Measurements from ENCODE around the gene ZNF407. TPM values are rescaled to one million over a fixed set of nuclear protein-coding genes. Genes with fewer than 3 reads are reported as not detected.
"Not testable (repeated sequence)": the region's sequence is repeated elsewhere in the genome, so short reads cannot be mapped to it uniquely, and the experiment has no call there.

The ZNF407 gene
- total RNA-seq, 1 donor from 2014 or later = 7.0 TPM

DNA sequence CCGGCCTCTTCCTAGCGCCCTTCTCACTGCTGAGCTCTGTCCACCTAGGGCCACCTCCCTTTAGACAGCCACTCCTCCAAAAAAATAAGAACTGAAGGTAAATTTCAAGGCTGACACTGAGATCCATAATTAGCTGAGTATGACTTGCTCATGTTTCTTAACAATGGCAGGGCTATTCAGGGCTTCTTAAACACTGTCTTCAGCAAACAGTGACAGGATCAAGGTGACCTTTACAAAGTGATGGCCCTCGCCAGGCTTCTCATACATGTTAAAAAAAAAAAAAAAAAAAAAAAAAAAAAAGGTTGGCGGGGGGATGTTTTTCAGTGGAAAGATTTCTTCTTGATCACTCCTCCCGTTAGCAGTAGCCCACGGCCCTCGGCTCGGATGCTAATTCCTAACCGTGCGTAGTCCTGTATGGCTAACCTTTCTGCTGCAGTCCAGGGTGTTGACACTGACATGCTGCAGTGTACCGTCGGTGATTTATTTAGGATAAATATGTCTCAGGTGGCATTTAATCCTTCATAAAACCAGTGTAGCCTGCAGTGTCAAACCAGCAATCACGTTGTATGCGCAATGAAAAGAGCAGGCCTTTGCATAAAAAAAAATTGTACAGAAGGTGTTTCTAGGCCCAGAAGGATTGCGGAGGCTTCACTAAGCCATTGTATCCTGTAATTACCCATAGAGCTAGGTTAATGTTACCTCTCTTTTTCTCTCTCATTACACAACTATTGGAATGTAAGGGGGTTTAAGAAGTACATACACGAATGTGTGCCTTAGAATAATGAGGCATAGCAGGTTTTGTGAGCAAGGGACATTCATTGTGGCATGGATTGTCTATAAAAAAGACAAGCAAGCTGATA, 468.6 kb downstream of the ZNF407 start:
- DNase-seq (ENCODE audit: low read depth) = no peak

DNA sequence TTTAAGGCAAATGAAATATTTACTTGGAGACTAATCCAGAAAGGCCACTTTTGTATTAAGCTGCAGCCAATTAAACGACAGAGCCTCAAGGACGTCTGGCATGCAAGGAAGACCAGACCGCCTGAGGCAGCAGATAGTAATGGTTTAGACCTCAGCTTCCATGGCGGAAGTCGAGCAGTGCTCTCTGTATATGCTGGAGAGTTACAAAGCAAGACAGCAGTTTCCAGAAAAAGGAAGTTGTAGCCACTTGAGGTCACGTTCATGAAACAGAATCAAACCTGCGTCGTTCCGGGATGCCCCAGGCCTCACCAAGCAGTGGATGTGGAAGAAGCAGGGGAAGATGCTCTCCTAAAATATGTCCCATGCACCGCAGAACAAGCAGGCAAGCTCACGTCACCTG, 469.3 kb downstream of the ZNF407 start:
- no peak for DNase-seq (ENCODE audit: low read depth)

DNA sequence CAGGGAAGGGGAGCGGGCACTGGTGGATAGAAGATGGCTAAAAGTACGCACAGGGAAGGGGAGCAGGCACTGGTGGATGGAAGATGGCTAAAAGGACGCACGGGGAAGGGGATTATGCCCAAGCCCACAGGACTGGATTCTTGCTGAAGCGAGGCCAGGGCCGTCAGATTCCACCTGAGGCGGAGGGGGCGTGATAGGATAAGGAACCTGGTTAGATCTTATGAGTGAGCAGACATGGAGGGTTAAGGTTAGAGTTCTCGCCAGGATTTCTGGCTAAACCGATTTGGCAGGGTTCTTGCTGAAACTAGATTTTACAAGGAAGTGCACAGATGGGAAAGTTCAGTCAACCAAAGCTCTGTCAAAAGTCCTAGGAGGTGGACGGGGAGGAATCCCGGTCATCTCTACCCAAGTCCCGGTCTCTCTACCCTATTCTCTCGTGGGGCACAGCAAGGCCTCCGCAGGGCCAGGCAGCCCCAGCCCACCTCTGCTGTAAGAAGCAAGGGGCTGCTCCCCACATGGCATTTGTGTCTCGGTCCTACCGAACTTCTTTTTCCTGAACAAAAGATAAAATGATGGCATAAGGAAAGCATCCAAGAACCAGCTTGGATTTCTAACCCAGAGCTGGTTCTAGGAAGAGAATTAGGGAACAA, 470.5 kb downstream of the ZNF407 start:
- DNase-seq (ENCODE audit: low read depth) = no peak

DNA sequence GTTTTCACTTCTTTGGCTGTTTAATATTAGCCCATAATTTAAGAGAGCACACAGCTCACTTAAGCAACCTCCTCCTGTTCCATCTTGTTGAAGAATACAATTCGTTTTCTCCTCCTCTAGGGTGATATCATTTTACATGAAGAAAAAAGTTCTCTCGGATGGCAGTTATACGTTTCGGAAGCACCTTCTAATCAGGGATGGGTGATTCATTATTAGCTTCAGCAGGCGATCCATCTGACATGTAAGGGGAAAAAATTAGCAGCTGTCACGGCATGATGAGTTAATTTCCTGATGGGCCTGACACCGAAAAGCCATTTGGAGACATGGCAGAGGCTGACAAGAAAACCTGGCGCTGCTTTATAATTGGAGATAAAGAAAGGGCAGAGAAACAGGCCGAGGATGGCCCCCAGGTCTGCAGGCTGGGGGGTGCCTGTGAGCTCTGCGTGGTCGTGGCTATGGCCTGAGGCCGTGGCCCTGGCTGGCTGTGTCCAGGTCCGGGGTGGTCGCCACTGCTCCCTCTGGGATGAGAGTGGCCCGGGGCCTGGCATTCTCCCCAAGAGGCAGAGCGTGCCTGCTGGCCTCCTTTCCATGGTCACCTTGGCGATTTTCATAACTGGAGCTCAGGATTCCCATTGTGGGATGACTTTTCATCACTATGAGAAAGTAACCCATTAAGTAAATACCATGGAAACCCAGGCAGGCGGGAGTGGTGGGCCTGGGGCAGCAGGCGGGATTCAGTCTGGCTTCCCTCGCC, 471.2 kb downstream of the ZNF407 start:
- DNase-seq (ENCODE audit: low read depth) = peak; percentile 42

- no peak for DNase-seq (ENCODE audit: low read depth)
Observed at GRCh38 chr18:75070235-75070624, 472.6 kb downstream of the ZNF407 start.

DNA sequence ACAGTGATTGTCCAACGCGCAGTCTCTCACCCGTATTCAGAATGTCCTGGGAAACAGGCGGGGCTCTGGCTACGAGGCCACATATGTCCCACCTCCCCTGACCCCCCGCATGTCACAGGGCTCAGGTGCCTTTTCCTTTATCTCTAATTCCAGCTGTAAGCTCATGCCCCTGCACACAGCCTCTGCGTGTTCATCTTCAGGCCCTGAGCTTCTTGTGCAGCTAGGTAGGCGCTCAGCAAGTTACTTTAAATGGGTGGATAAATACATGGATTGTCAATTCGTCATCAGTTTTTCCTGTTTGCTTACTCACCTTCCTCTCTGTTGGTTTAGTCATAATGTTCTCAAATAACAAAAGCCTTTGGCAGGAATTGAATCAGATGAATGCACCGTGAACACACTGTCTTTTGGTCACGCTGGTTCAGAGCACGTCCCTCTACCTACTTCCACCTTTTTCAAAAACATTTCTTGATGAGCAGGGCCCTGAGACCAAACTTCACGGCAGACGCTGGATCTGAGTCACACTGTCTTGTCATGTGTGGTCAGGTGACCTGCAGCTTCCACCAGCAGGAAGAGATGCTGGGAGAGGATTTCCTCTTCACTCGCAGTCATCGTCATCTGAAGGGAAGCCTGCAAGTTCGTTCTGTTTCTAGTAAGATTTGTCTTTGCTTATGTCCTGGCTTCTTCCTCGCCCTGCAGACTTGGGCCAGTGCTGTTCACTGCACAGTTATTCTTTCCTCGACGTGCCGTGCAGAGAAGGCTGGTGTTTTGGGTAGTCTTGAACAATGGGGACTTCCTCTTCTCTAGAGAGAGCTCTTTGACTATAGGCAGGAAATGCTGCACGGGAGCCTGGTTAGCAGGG, 473.2 kb downstream of the ZNF407 start:
- DNase-seq (ENCODE audit: low read depth) = peak; percentile 56

DNA sequence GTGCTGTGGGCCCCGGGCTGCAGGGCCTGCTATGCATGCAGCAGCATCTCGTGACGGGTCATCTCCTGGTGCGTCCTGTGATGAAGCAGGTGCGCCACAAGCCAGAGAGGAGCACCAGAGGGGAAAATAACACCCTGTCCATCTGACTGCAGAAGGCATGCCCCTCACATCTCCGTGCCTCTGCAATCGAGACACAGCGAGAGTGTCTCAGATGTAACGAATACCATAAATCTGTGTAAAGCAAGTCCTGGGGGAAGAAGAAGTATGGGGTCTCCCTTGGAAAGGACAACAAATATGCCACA, 473.8 kb downstream of the ZNF407 start:
- DNase-seq (ENCODE audit: low read depth) = no peak

- DNase-seq (ENCODE audit: low read depth) = no peak
Observed at GRCh38 chr18:75071866-75072671, 474.4 kb downstream of the ZNF407 start.

DNA sequence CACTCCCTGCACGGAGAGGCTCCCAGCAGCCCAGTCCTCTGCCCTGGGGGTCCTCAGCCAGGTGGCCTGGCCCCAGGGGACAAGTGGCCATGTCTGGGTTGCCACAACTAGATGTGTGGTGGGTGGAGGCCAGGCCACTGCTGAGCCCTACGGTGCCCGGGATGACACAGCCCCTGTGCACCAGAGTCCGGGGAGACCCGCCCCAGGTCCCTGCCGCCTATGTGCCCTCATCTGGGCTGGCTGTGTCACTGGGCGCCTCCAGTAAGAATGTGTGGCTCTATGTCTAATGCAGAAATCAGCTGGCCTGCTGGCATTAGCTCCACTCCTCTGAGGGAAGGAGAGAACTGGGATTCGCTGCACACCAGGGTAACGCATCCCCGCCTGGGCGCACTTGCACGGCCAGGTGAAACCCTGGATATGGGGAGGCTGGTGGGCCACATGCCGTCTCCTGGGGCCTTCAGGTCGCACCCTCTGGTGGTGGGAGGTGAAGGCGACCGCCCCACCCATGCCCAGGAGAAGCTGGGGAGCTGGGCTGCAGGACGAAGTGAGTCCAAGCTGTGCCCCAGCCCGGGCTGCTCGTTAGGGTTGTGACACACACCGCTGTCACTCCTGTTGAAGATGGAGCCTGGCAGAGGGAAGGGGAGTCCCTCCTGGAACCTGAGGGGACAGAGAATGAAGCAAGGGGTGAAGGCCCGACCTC, 475.2 kb downstream of the ZNF407 start:
- DNase-seq (ENCODE audit: low read depth) = no peak

DNA sequence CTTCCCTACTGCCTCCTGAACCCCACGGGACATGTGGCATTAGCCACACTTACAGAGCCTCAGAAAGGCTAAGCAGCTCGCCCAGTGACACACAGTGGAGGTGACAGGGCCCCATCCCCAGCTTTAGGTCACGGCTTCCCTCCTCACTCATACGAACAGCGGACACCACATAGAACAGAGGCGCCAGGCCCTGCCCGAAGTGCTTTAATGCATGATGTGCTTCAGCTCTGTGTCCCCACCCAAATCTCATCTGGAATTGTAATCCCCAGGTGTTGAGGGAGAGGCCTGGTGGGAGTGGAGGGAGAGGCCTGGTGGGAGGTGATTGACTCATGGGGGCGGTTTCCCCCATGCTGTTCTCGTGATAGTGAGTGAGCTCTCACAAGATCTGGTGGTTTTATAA, 476.0 kb downstream of the ZNF407 start:
- no peak for DNase-seq (ENCODE audit: low read depth)

- no peak for DNase-seq (ENCODE audit: low read depth)
Observed at GRCh38 chr18:75074196-75075015, 476.7 kb downstream of the ZNF407 start.

DNA sequence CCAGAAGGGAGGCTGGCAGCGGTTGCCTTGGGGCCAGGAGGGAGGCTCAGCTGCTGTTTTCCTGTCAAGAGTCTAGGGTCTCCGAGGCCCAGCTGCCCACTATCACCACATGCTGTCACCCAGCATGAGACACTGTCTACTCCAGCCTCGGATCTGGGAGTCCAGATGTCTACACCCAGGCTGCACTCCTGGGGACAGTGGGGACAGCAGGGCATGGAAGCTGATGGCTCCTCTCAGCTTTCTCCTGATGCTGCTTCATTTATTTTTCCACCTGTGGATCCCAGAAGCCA, 477.3 kb downstream of the ZNF407 start:
- no peak for DNase-seq (ENCODE audit: low read depth)

DNA sequence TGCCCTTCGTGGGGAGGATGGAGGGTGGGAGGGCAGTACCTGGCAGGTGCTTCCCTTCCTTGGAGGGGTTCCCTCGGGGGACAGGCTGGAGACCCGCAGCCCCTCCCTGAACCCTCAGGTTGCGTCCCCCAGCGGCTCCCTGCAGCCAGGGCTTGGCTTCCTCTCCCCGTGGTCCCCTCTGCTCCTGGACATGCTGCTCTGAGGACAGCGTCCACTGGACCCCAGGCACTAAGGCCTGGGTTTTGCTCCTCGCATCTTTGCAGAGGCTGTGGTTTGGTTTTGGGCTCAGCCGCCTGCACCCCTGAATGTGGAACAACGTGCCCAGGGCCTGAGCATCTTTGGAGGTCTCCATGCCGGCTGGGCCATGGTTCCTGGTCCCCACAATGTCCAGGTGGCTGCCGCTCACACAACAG, 477.8 kb downstream of the ZNF407 start:
- DNase-seq (ENCODE audit: low read depth) = no peak

DNA sequence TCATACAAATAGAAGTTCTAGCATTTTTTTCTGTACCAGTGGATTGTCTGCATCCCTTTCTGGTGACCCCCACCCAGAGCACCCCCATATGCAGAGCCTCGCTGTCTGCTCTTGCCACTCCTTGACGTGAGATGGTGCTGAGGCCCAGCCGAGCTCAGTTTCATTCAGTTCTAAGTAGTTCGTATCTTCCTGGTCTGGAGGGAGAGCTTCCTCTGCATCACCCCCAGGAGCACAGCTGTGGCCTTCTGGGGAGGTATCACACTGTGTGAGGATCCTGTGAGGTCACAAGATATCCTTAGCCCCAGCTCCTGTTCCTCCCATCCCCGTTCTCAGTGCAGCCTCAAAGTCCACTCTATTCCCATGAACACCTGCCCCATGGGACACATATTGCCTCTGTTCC, 478.6 kb downstream of the ZNF407 start:
- DNase-seq (ENCODE audit: low read depth) = no peak

- DNase-seq (ENCODE audit: low read depth) = no peak
Observed at GRCh38 chr18:75081486-75081885, 483.8 kb downstream of the ZNF407 start.

- no peak for DNase-seq (ENCODE audit: low read depth)
Observed at GRCh38 chr18:75083131-75083530, 485.5 kb downstream of the ZNF407 start.

DNA sequence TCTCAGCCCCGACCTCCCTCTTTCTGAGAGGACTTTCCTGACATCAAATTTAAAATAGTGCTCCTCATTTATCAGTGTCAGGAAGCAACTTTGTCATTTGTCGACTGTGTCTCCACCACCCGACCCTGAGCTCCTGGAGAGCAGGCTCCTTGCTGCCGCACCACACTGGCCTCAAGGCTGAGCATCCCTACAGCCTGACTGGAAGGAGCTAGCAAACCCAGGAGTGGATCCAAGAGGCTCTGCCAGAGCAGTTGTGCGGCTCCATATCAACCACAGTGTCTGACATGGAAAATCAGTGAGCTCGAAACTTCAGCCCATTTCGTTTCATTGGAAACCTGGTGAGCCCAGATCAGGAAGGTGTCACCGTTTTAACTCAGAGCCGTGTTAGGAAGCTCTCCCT, 486.1 kb downstream of the ZNF407 start:
- no peak for DNase-seq (ENCODE audit: low read depth)

- DNase-seq (ENCODE audit: low read depth) = not testable (repeated sequence)
Observed at GRCh38 chr18:75085676-75086075, 488.0 kb downstream of the ZNF407 start.

- no peak for DNase-seq (ENCODE audit: low read depth)
Observed at GRCh38 chr18:75086494-75087034, 488.9 kb downstream of the ZNF407 start.

Data from myocyte (in vitro differentiated cells).